ENCODE measurements around the gene RHBDF2. TPM values are rescaled to one million over a fixed set of nuclear protein-coding genes. Genes with fewer than 3 reads are reported as not detected.
A peak's percentile ranks its signal among the peaks of the same experiment; 100 is the strongest.
"Not testable (repeated sequence)": the region's sequence is repeated elsewhere in the genome, so short reads cannot be mapped to it uniquely, and the experiment has no call there.

Gene RHBDF2
- total RNA-seq, 2 experiments from 2014 or later = 23.9 to 28.4 TPM

DNA sequence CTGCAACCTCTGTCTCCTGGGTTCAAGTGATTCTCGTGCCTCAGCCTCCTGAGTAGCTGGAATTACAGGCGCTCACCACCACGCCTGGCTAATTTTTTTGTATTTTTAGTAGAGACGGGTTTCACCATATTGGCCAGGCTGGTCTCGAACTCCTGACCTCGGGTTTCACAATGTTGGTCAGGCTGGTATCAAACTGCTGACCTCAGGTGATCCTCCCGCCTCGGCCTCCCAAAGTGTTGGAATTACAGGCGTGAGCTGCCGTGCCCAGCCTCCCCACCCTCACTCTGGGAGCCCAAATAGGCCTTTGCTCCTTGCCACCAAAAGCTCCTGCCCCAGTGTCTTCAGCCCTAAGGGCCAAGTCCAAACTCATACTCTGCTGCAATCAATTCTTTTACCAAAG is 20.5 kb upstream of the RHBDF2 start:
- peaks cover 14% of the 10 kb centered on the region for H3K4me1 Mint-ChIP-seq
- POLR2A ChIA-PET = interaction anchor here (1.2 kb wide), 1 partner anchor 37 kb away, joined by 3 read pairs; no protein-coding TSS in a partner anchor
- H3K9me3 Mint-ChIP-seq (ENCODE audit: low read depth) = not testable (repeated sequence)

DNA sequence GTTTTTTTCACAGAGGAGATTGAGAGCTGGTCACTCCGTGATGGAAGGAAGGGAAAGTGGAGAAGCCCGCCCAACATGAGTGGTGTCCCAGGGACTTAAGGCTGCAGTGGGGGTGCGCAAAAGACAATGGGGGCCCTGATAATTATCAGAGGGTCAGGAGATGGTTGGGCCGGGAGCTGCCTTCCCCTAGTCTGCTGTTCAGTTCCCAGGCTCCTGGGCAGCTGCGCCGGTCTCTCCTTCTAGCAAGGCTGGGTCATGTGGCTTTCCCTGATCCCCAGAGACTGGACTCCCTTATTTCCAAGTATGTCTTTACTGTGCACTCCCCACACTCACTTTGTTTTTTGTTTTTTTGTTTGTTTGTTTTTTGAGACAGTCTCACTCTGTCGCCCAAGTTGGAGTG is 20.0 kb upstream of the RHBDF2 start:
- CTCF ChIA-PET = interaction anchor here (0.6 to 3.2 kb wide), 7 partner anchors 14 to 255 kb away, joined by 3 to 26 read pairs (median 4); no protein-coding TSS in a partner anchor
- ATAC-seq (no peak), DNase-seq (no peak)
- no peaks in the 10 kb centered on the region for H3K27me3 Mint-ChIP-seq
- no peak overlapping the region for H3K27ac Mint-ChIP-seq
- POLR2A ChIA-PET = no interaction called here
- H3K9me3 Mint-ChIP-seq (ENCODE audit: low read depth) = no peaks in the 10 kb centered on the region
- H3K4me1 Mint-ChIP-seq = peaks cover 17% of the 10 kb centered on the region
- no peaks in the 10 kb centered on the region for H3K36me3 Mint-ChIP-seq (ENCODE audit: low read depth)
- intact Hi-C loops (cut with DNase I, micrococcal nuclease) = loop anchor here in 1 of 2 experiments (10.0 kb wide), 3 partner anchors 64 to 194 kb away; partner anchors contain the start of genes MXRA7 and ST6GALNAC2
- H3K4me3 Mint-ChIP-seq = no peak overlapping the region

More for the DNA sequence above, 20.5 kb upstream of the RHBDF2 start:
- not testable (repeated sequence) for H3K36me3 Mint-ChIP-seq (ENCODE audit: low read depth); H3K4me3 Mint-ChIP-seq; ATAC-seq; DNase-seq; H3K27me3 Mint-ChIP-seq; H3K27ac Mint-ChIP-seq
- intact Hi-C loops (cut with DNase I, micrococcal nuclease) = loop anchor here (2.0 to 10.0 kb wide), 5 partner anchors 63 to 193 kb away; partner anchors contain the start of genes ST6GALNAC2 (in 2 of the 2) and MXRA7 (in 1 of the 2)
- CTCF ChIA-PET = interaction anchor here (0.8 to 3.3 kb wide), 5 partner anchors 36 to 160 kb away, joined by 3 to 44 read pairs (median 12); no protein-coding TSS in a partner anchor

DNA sequence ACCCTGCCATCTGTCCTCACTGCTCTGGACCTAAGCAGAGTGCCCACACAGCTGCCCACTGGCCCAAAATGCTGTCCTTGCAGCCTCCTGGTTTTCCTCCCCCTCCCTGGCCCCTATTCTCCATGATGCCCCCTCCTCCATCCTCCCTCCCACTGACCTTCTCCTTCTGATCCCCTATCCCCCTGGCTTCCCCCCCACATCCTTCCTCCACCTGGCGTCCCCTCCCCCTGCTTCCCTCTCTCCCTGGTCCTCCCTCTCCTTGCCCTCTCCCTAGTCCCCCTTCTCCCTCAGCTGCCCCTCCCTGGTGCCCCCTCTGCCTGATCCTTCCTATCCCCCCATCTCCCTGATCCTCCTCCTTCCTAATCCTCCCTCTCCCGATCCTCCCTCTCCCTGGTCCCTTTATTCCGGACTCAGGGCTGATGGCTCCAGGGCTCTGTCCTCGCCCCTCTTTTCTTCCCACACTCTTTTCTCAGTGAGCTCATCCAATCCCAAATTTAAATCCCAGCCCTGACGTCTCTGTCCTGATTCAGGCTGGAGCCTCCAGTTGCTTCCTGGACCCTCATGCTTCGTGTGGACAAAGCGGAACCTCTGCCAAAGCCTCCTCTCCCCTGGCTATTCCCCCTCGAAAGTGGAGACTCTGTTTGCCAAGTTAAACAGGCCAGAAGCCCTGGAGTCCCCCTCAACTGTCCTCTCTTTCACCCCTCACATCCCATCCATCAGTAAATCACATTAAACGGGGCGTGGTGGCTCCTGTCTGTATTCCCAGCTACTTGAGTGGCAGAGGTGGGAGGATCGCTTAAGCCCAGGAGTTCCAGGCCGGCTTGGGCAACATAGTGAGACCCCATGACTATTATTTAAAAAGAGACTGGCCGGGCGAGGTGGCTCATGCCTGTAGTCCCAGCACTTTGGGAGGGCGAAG is 18.1 kb upstream of the RHBDF2 start:
- POLR2A ChIA-PET = no interaction called here
- H3K36me3 Mint-ChIP-seq (ENCODE audit: low read depth) = no peaks in the 10 kb centered on the region
- ATAC-seq = no peak
- no peaks in the 10 kb centered on the region for H3K9me3 Mint-ChIP-seq (ENCODE audit: low read depth)
- no peak for DNase-seq
- H3K4me3 Mint-ChIP-seq = no peak overlapping the region
- no peak overlapping the region for H3K27ac Mint-ChIP-seq
- CTCF ChIA-PET = interaction anchor here (0.6 to 1.9 kb wide), 4 partner anchors 9 to 105 kb away, joined by 3 to 12 read pairs (median 4); no protein-coding TSS in a partner anchor
- intact Hi-C loops (cut with DNase I, micrococcal nuclease) = loop anchor here in 1 of 2 experiments (5.0 kb wide), 1 partner anchor 153 kb away; no protein-coding TSS in a partner anchor
- H3K27me3 Mint-ChIP-seq = no peaks in the 10 kb centered on the region
- peaks cover 35% of the 10 kb centered on the region for H3K4me1 Mint-ChIP-seq

DNA sequence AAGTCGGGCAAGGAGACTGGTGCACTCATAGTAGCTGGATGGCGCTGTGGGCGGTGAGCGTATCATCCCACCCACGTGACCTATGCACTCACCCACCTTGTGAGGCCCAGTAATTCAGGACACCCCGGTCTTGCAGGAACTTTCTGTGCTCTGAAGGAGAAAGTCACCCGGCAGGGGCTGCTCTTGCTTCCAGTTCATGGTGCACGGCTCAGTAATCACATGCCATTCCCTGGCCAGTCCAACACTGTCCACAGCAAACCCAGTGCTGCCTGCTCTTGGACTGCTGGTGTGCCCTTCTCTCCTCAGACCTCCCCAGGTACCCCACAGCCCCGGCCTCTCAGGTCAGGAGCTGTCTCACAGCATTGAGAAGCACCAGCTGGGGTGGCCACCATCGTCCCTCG is 16.4 kb upstream of the RHBDF2 start:
- POLR2A ChIA-PET = no interaction called here
- H3K36me3 Mint-ChIP-seq (ENCODE audit: low read depth) = no peaks in the 10 kb centered on the region
- H3K4me1 Mint-ChIP-seq = peaks cover 32% of the 10 kb centered on the region

DNA sequence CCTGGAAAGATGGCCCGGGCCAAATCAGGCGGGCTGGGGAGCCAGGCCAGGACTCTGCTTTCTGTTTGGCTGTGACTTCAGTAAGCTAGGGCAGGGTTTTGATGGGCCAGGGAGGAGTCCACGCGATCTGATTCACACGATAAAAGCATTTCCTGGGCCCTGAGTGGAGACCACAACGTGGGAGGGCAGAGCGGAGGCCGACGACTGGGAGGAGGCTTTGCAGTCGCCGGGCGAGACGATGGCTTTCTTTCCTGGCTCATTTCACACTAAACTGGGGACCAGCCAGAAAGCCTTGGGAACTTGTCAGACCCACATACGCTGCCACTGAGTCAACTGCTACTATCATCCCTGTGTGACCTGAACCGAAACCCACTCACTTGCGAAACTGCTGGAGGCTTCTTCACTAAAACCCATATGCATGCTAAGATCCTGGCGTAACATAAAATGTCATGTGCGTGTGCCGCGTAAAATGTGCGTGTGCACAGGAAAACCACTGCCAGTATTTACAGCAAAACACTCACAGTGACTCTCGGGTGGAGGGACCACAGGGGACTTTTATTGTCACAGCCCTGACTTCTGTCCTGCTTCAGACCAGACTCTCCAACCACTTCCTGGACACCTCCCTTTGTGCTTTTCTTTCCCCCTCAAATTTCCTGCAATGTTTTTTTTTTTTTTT is 14.2 kb upstream of the RHBDF2 start:
- ChIA-PET POLR2A (interaction anchor here (1.0 kb wide), 2 partner anchors 13 to 51 kb away, joined by 3 to 5 read pairs; no protein-coding TSS in a partner anchor), CTCF (interaction anchor here (0.6 to 1.8 kb wide), 8 partner anchors 8 to 121 kb away, joined by 3 to 6 read pairs (median 4); no protein-coding TSS in a partner anchor)
- H3K27ac Mint-ChIP-seq = peak overlapping the region; percentile 94
- H3K4me3 Mint-ChIP-seq = peak overlapping the region; percentile 47
- no peaks in the 10 kb centered on the region for H3K36me3 Mint-ChIP-seq (ENCODE audit: low read depth)
- no peaks in the 10 kb centered on the region for H3K9me3 Mint-ChIP-seq (ENCODE audit: low read depth)
- ATAC-seq (peak; percentile 90), DNase-seq (peak; percentile 86)
- H3K4me1 Mint-ChIP-seq = peaks cover 32% of the 10 kb centered on the region
- H3K27me3 Mint-ChIP-seq = no peaks in the 10 kb centered on the region
- intact Hi-C loops (cut with DNase I, micrococcal nuclease) = loop anchor here (1.0 to 5.0 kb wide), 4 partner anchors 41 to 157 kb away; partner anchors contain the start of gene UBE2O (in 1 of the 2)

More for the DNA sequence above, 16.4 kb upstream of the RHBDF2 start:
- DNase-seq (no peak), ATAC-seq (no peak)
- CTCF ChIA-PET = interaction anchor here (1.5 to 2.5 kb wide), 3 partner anchors 15 to 107 kb away, joined by 4 to 9 read pairs (median 6); no protein-coding TSS in a partner anchor
- Mint-ChIP-seq H3K4me3 (no peak overlapping the region), H3K9me3 (ENCODE audit: low read depth) (no peaks in the 10 kb centered on the region), H3K27ac (peak overlapping the region; percentile 40), H3K27me3 (no peaks in the 10 kb centered on the region)
- intact Hi-C loops (cut with DNase I, micrococcal nuclease) = loop anchor here in 1 of 2 experiments (5.0 kb wide), 1 partner anchor 155 kb away; no protein-coding TSS in a partner anchor

DNA sequence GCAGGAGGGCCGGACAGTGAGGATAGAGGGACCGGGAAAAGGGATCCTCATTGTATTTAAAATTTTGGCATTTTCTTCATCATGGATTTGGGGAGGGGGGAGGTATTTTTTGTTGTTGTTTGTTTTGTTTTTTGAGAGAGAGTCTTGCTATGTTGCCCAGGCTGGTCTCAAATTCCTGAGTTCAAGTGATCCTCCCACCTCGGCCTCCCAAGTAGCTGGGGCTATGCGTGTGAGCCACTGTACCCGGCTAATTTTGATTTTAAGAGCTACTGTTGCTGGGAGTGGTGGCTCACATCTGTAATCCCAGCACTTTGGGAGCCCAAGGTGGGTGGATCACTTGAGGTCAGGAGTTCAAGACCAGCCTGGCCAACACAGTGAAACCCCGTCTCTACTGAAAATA is 13.1 kb upstream of the RHBDF2 start:
- DNase-seq; H3K9me3 Mint-ChIP-seq (ENCODE audit: low read depth); POLR2A ChIA-PET; ATAC-seq; H3K36me3 Mint-ChIP-seq (ENCODE audit: low read depth); H3K27me3 Mint-ChIP-seq; H3K4me3 Mint-ChIP-seq: not testable (repeated sequence)
- Mint-ChIP-seq H3K27ac (peak overlapping the region; percentile 52), H3K4me1 (peaks cover 32% of the 10 kb centered on the region)
- CTCF ChIA-PET = interaction anchor here (0.6 to 1.8 kb wide), 11 partner anchors 9 to 230 kb away, joined by 3 to 6 read pairs (median 4); partner anchors contain the start of gene RHBDF2
- intact Hi-C loops (cut with DNase I, micrococcal nuclease) = loop anchor here in 1 of 2 experiments (2.0 kb wide), 1 partner anchor 42 kb away; no protein-coding TSS in a partner anchor

DNA sequence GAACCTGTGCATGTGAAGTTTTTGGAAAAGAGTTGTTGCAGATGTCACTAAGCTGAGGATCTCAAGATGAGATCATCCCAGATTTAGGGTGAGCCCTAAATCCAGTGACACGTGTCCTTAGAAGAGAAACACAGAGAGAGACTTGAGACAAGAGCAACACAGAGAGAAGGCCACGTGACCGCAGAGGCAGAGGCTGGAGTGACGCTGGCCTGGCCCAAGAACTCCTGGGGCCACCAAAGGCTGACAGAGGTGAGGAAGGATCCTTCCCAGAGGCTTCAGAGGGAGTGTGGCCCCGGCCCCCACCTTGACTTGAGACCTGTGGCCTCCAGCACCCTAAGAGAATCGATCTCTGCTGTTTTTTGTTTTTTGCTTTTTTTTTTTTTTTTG is 12.1 kb upstream of the RHBDF2 start:
- H3K27me3 Mint-ChIP-seq = no peaks in the 10 kb centered on the region

DNA sequence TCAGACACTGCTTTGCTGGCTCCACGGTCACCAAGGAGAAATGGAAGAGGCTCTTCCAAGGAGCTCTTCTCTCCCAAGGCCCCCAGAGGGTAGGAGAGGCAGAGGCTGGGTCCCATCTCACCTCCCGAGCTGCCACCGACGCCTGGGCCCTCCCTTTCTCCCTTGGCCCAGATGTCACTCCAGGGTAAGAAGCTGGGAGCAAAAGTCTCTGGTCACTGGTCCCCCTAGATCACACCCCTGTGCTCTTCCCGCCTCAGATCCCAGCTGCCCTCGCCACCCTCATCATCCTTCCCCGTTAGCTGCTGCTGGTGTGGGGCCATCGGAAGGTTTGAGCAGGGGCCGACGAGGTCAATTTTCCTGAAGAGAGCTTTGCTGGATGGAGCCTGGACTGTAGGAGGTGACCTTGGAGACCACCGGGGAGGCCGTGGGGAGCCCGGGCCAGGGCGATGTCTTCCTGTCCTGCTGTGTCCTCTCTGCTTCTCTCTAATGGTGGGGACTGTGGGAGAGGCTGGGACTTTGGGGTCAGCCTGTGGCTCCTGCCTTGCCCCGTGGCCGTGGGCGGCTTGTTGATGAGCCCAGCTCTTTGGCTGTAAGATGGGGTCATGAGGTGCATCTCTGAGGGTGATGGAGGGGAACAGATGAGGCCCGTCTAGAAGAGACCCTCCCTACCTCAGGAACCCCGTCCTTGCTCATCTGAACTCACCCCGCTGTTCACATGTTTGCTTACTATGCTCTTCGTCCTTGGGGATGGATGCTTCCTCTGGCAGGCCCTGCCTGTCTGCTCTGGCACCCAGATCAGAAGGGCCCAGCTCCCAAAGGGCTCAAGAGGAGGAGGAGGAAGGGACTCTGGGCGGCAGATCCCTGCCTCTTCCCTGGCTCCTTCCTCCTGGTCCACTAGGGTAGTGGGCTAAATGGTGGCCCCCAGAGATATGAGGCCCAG is 11.4 kb upstream of the RHBDF2 start:
- intact Hi-C loops (cut with DNase I, micrococcal nuclease) = no loop called here

More for the DNA sequence above, 12.1 kb upstream of the RHBDF2 start:
- no peak overlapping the region for H3K4me3 Mint-ChIP-seq
- H3K36me3 Mint-ChIP-seq (ENCODE audit: low read depth) = no peaks in the 10 kb centered on the region
- H3K9me3 Mint-ChIP-seq (ENCODE audit: low read depth) = no peaks in the 10 kb centered on the region
- DNase-seq (no peak), ATAC-seq (no peak)
- ChIA-PET POLR2A (no interaction called here), CTCF (interaction anchor here (1.1 kb wide), 1 partner anchor 10 kb away, joined by 5 read pairs; no protein-coding TSS in a partner anchor)
- peaks cover 32% of the 10 kb centered on the region for H3K4me1 Mint-ChIP-seq
- intact Hi-C loops (cut with DNase I, micrococcal nuclease) = no loop called here
- no peak overlapping the region for H3K27ac Mint-ChIP-seq

DNA sequence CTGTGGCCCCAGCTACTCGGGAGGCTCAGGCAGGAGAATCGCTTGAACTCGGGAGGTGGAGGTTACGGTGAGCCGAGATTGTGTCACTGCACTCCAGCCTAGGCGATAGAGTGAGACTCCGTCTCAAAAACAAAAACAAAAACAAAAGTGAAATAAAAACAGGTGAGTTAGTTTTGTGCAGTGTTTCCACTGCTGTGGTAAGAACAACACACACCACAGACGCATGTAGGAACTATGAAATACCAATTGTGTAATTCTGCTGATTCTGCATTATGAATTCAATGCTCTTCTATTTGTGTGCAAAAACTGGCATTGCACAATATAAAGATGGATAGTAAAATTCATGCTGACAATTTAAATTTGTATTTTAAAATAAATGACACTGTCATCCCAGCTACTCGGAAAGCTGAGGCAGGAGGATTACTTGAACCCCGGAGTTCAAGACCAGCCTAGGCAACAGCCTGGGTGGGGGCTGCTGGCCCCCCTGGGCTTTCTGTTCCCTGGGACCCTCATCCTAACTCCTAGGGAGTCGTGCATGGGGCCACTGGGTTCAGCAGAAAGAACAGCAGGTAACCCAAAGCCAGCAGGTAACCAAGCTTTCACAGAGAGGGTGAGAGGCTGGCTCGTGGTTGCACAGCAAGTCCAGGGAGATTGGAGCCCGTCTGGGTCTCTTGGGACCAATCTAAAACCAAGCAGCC is 10.6 kb upstream of the RHBDF2 start:
- ChIA-PET POLR2A (no interaction called here), CTCF (interaction anchor here (0.9 to 1.4 kb wide), 2 partner anchors 9 to 114 kb away, joined by 3 to 4 read pairs; no protein-coding TSS in a partner anchor)
- H3K4me1 Mint-ChIP-seq = peaks cover 25% of the 10 kb centered on the region
- no peak overlapping the region for H3K27ac Mint-ChIP-seq
- no peaks in the 10 kb centered on the region for H3K9me3 Mint-ChIP-seq (ENCODE audit: low read depth)
- intact Hi-C loops (cut with DNase I, micrococcal nuclease) = no loop called here
- H3K27me3 Mint-ChIP-seq = no peaks in the 10 kb centered on the region
- H3K36me3 Mint-ChIP-seq (ENCODE audit: low read depth) = no peaks in the 10 kb centered on the region
- ATAC-seq (no peak), DNase-seq (no peak)
- H3K4me3 Mint-ChIP-seq = no peak overlapping the region

More for the DNA sequence above, 11.4 kb upstream of the RHBDF2 start:
- ATAC-seq (no peak), DNase-seq (no peak)
- Mint-ChIP-seq H3K27me3 (no peaks in the 10 kb centered on the region), H3K36me3 (ENCODE audit: low read depth) (no peaks in the 10 kb centered on the region), H3K4me3 (no peak overlapping the region), H3K4me1 (peaks cover 27% of the 10 kb centered on the region), H3K9me3 (ENCODE audit: low read depth) (no peaks in the 10 kb centered on the region), H3K27ac (no peak overlapping the region)
- ChIA-PET CTCF (interaction anchor here (0.7 to 1.4 kb wide), 4 partner anchors 10 to 217 kb away, joined by 3 to 5 read pairs (median 4); no protein-coding TSS in a partner anchor), POLR2A (interaction anchor here (0.5 kb wide), 1 partner anchor 405 kb away, joined by 3 read pairs; no protein-coding TSS in a partner anchor)
